ENCODE data around the gene PEX10.

Gene PEX10

GRCh38 chr1:2375246-2375922 is 37.0 kb downstream of the PEX10 start:
- no peak for DNase-seq (ENCODE audit: low read depth in 3 of 3)

GRCh38 chr1:2374252-2375155 is 37.9 kb downstream of the PEX10 start:
- no peak for DNase-seq (ENCODE audit: low read depth in 3 of 3)

- DNase-seq (ENCODE audit: low read depth in 3 of 3): no peak
Observed at GRCh38 chr1:2373551-2374251, 38.7 kb downstream of the PEX10 start.

GRCh38 chr1:2372551-2373490 is 39.5 kb downstream of the PEX10 start:
- no peak for DNase-seq (ENCODE audit: low read depth in 3 of 3)

- no peak for DNase-seq (ENCODE audit: low read depth in 3 of 3)
Observed at GRCh38 chr1:2368053-2368744, 44.2 kb downstream of the PEX10 start.

- DNase-seq (ENCODE audit: low read depth in 3 of 3): no peak
Observed at GRCh38 chr1:2363847-2364513, 48.4 kb downstream of the PEX10 start.

GRCh38 chr1:2360588-2361364 is 51.6 kb downstream of the PEX10 start:
- DNase-seq (ENCODE audit: low read depth in 3 of 3): no peak

GRCh38 chr1:2358651-2359640 is 53.4 kb downstream of the PEX10 start:
- no peak for DNase-seq (ENCODE audit: low read depth in 3 of 3)

GRCh38 chr1:2358072-2358471 is 54.3 kb downstream of the PEX10 start:
- DNase-seq (ENCODE audit: low read depth in 3 of 3): no peak

- DNase-seq (ENCODE audit: low read depth in 3 of 3): no peak
Observed at GRCh38 chr1:2356911-2357845, 55.2 kb downstream of the PEX10 start.

- no peak for DNase-seq (ENCODE audit: low read depth in 3 of 3)
Observed at GRCh38 chr1:2356401-2356800, 56.0 kb downstream of the PEX10 start.

- DNase-seq (ENCODE audit: low read depth in 3 of 3): no peak
Observed at GRCh38 chr1:2355373-2356261, 56.7 kb downstream of the PEX10 start.

GRCh38 chr1:2354511-2355372 is 57.6 kb downstream of the PEX10 start:
- no peak for DNase-seq (ENCODE audit: low read depth in 3 of 3)
